ENCODE results near the gene HDC.

GRCh38 chr15:50278496-50278895 is 13.0 kb upstream of the HDC start:
- no peak for TF ChIP-seq POLR2A (IDR thresholded peaks at IDR 0.05; ENCODE audit: low read depth, low read length)
- no peak for TF ChIP-seq POLR2AphosphoS5 (IDR thresholded peaks at IDR 0.05; ENCODE audit: low read depth, low read length)
- TF ChIP-seq SPI1 (IDR thresholded peaks at IDR 0.05; ENCODE audit: low read depth, low read length), result no peak
- TF ChIP-seq TAF1 (IDR thresholded peaks at IDR 0.05; ENCODE audit: low read depth, low read length), result no peak

Data from GM12891 (cell line).